Measurements from ENCODE around the gene RGP1.

DNA sequence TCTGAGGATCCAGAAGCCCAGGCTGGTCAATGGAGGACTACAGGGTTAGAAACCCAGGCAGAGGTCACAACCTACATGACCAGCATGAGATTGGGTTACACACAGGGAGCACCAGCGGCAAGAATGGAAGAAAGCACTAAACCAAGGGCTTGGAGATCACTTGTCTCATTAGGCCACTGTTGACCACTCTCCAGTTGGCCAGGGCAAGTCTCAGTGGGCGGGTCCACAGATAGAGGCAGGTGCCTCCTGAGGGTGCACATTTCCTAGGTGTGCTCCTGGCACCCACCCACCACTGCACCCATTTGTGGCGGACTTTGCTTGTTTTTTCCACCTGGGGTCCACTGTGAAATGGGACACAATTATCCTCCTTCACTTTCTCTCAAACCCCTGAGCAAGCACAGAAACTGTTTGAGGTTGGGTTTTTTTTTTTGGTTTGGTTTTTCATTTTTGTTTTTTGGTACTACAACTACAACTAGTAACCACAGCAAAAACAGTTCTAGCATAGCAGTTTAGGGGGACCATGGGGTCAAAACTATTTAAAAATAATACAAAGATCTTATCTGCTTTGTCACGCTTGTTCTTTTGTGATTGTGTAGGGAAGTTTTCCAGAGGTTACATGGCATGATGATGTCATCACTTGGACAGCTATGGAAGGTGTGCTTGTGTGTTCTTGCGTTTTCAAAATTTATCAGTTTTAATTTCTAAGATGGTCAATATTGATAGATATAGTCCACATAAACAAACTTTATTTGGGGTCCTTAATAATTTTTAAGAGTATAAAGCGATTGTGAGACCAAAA is 48.4 kb downstream of the RGP1 start:
- TF ChIP-seq GLIS3 (CRISPR knock-in tag; IDR thresholded peaks at IDR 0.05) (no peak), ZFP30 (CRISPR knock-in tag; IDR thresholded peaks at IDR 0.05) (no peak)
- TF ChIP-seq, protein P1, sequence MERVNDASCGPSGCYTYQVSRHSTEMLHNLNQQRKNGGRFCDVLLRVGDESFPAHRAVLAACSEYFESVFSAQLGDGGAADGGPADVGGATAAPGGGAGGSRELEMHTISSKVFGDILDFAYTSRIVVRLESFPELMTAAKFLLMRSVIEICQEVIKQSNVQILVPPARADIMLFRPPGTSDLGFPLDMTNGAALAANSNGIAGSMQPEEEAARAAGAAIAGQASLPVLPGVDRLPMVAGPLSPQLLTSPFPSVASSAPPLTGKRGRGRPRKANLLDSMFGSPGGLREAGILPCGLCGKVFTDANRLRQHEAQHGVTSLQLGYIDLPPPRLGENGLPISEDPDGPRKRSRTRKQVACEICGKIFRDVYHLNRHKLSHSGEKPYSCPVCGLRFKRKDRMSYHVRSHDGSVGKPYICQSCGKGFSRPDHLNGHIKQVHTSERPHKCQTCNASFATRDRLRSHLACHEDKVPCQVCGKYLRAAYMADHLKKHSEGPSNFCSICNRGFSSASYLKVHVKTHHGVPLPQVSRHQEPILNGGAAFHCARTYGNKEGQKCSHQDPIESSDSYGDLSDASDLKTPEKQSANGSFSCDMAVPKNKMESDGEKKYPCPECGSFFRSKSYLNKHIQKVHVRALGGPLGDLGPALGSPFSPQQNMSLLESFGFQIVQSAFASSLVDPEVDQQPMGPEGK (CRISPR knock-in tag; IDR thresholded peaks at IDR 0.05; ENCODE audit: borderline replicate concordance), result no peak
